K562 (cell line): ENCODE results near the gene AHCYL1. TPM values are rescaled to one million over a fixed set of nuclear protein-coding genes. Genes with fewer than 3 reads are reported as not detected.

ENCODE experiments used
- CXXC5 ChIP-seq: fragments of 250-450 bp; sonication (Bioruptor Pico); IDR thresholded peaks from 2 replicates; pipeline ENCODE4 v1.8.0; 2022; ENCODE audit warnings: inconsistent platforms, mild to moderate bottlenecking, moderate library complexity
- EGR1 ChIP-seq: fragments of 450-650 bp; conservative IDR thresholded peaks from 2 replicates; pipeline ENCODE4 v1.6.1; 2017; ENCODE audit warnings: mild to moderate bottlenecking
- ELF2 ChIP-seq: fragments of 250-450 bp; sonication (Bioruptor Pico); IDR thresholded peaks from 2 replicates; pipeline ENCODE4 v1.5.0; 2021; ENCODE audit warnings: mild to moderate bottlenecking
- FOSL1 ChIP-seq: fragments of 200-800 bp; sonication (Bioruptor generic); conservative IDR thresholded peaks from 2 replicates; pipeline ENCODE4 v1.6.1; 2016; ENCODE audit warnings: missing genetic modification characterization, missing compliant biosample characterization
- HNRNPUL1 ChIP-seq: fragments of 200-400 bp; formaldehyde crosslinking; IDR thresholded peaks from 2 replicates; pipeline ENCODE4 v1.6.1; 2017; ENCODE audit warnings: low read length
- NEUROD1 ChIP-seq: fragments of 150-350 bp; IDR thresholded peaks from 2 replicates; pipeline ENCODE4 v1.6.1; 2014; ENCODE audit warnings: borderline replicate concordance, low read length, low read depth; ENCODE audit not compliant: partially characterized antibody
- NFE2 ChIP-seq: IDR thresholded peaks from 2 replicates; pipeline ENCODE4 v1.6.1; 2014; ENCODE audit warnings: antibody characterized with exemption, low read depth
- SMAD4 ChIP-seq: fragments of 250-450 bp; sonication (Bioruptor Pico); conservative IDR thresholded peaks from 2 replicates; pipeline ENCODE4 v1.8.0; 2021; ENCODE audit warnings: inconsistent platforms, mild to moderate bottlenecking, moderate library complexity
- SOX6 ChIP-seq: fragments of 450-650 bp; IDR thresholded peaks from 2 replicates; pipeline ENCODE4 v1.6.1; 2014; ENCODE audit warnings: mild to moderate bottlenecking
- SREBF2 ChIP-seq: sonication (generic); formaldehyde crosslinking; IDR thresholded peaks from 2 replicates; pipeline ENCODE4 v1.4.0; 2020; ENCODE audit warnings: mild to moderate bottlenecking, missing genetic modification reagents
- TEAD1 ChIP-seq, 2 experiments: fragments of 450-650 bp in 1 of 2; sonication (generic) in 1 of 2; formaldehyde crosslinking; IDR thresholded peaks; 2 replicates each; pipeline versions ENCODE4 v1.4.0 to v1.8.0; 2020 to 2022; ENCODE audit warnings: mild to moderate bottlenecking in 2 of 2, missing genetic modification reagents in 1 of 2
- TFAP4 ChIP-seq: sonication (generic); formaldehyde crosslinking; IDR thresholded peaks from 2 replicates; pipeline ENCODE4 v1.8.0; 2022; ENCODE audit warnings: missing genetic modification reagents, mild to moderate bottlenecking, moderate library complexity, borderline replicate concordance
- ZBTB7A ChIP-seq: IDR thresholded peaks from 2 replicates; pipeline ENCODE4 v1.6.1; 2011; ENCODE audit warnings: low read depth, mild to moderate bottlenecking, low read length, moderate library complexity, borderline replicate concordance; ENCODE audit not compliant: control insufficient read depth
- ZNF12 ChIP-seq: sonication (generic); formaldehyde crosslinking; IDR thresholded peaks from 2 replicates; pipeline ENCODE4 v1.4.0; 2020; ENCODE audit warnings: mild to moderate bottlenecking, missing genetic modification reagents
- ZNF175 ChIP-seq: fragments of 200-800 bp; sonication (Bioruptor generic); IDR thresholded peaks from 2 replicates; pipeline ENCODE4 v1.6.1; 2016; ENCODE audit warnings: low read depth, mild to moderate bottlenecking, missing genetic modification characterization, missing compliant biosample characterization
- ZNF311 ChIP-seq: fragments of 250-450 bp; sonication (Bioruptor Pico); IDR thresholded peaks from 2 replicates; pipeline ENCODE4 v1.4.0; 2020; ENCODE audit warnings: mild to moderate bottlenecking, moderate library complexity
- ZNF583 ChIP-seq: fragments of 250-450 bp; sonication (Bioruptor Pico); IDR thresholded peaks from 2 replicates; pipeline ENCODE4 v1.4.0; 2020
- ZNF592 ChIP-seq: fragments of 450-650 bp; IDR thresholded peaks from 2 replicates; pipeline ENCODE4 v1.6.1; 2017; ENCODE audit warnings: antibody characterized with exemption, mild to moderate bottlenecking
- ZNF766 ChIP-seq: fragments of 200-800 bp; sonication (Bioruptor generic); conservative IDR thresholded peaks from 2 replicates; pipeline ENCODE4 v1.6.1; 2016; ENCODE audit warnings: missing genetic modification characterization, missing compliant biosample characterization
- polyA plus RNA-seq, 8 experiments: library from polyadenylated mRNA; depleted of rRNA in 4 of 8; stranded (reverse) in 5 of 8; unstranded in 3 of 8; fragments of >200 nt; fragmentation: Nextera tagmentation in 2 of 8; fragmentation: Illumina TruSeq in 1 of 8; extraction: Ambion mirVana in 2 of 8; extraction: Trizol in 1 of 8; gene quantifications; 2 replicates each; pipeline versions ENCODE4 v1.2.1 to v1.2.3, GENCODE V29; 2011 to 2014; ENCODE audit warnings: inconsistent platforms in 1 of 8, missing spikeins in 1 of 8
- total RNA-seq, 7 experiments: library from RNA; depleted of rRNA in 6 of 7; stranded (reverse); fragments of >200 nt in 6 of 7; fragmentation: Illumina TruSeq in 2 of 7; extraction: Trizol in 2 of 7; gene quantifications; 2 replicates each; pipeline versions ENCODE4 v1.2.1 to v1.2.3, GENCODE V29; 2011 to 2021; ENCODE audit warnings: low replicate concordance in 1 of 7
- TF ChIP-seq, protein P1 (sequence below): IDR thresholded peaks from 2 replicates; pipeline ENCODE4 v1.6.1; 2016; ENCODE audit warnings: missing genetic modification characterization, missing compliant biosample characterization
- TF ChIP-seq, protein P2 (sequence below), 2 experiments: fragments of 200-800 bp in 1 of 2; sonication (Bioruptor generic) in 1 of 2; sonication (generic) in 1 of 2; formaldehyde crosslinking in 1 of 2; IDR thresholded peaks in 1 of 2; conservative IDR thresholded peaks in 1 of 2; 2 replicates each; pipeline versions ENCODE4 v1.5.0 to v1.6.1; 2016 to 2020; ENCODE audit warnings: missing compliant biosample characterization in 1 of 2, missing genetic modification characterization in 1 of 2, missing genetic modification reagents in 1 of 2

AHCYL1 gene
- total and polyA plus RNA-seq, 9 of the 15 experiments (the other 6 are each of a cell fraction or from before 2014, with no cell fraction given): 27.3 to 118 (median 44.5) TPM

GRCh38 chr1:109979489-109980091, 5.0 kb upstream of the AHCYL1 start (continued):
- TF ChIP-seq FOSL1 (tag) (peak; percentile 97), HNRNPUL1 (no peak), ZNF583 (CRISPR knock-in tag) (peak; percentile 90), ZNF175 (CRISPR knock-in tag) (peak; percentile 90), ZNF766 (CRISPR knock-in tag) (no peak), NFE2 (peak; percentile 92), ZNF12 (CRISPR knock-in tag) (no peak), ZBTB7A (no peak), ELF2 (no peak), ZNF311 (CRISPR knock-in tag) (no peak), SOX6 (peak; percentile 74), ZNF592 (peak; percentile 96), TEAD1 (CRISPR knock-in tag; IDR thresholded peaks at IDR 0.05) (peak in 1 of 2 experiments; percentile 47; a peak in 1 of 4 replicates), SREBF2 (CRISPR knock-in tag) (no peak), CXXC5 (CRISPR knock-in tag) (peak; percentile 73), NEUROD1 (peak; percentile 59), TFAP4 (CRISPR knock-in tag) (no peak), SMAD4 (CRISPR knock-in tag) (peak; percentile 85), EGR1 (peak; percentile 45)
- TF ChIP-seq, protein P1, sequence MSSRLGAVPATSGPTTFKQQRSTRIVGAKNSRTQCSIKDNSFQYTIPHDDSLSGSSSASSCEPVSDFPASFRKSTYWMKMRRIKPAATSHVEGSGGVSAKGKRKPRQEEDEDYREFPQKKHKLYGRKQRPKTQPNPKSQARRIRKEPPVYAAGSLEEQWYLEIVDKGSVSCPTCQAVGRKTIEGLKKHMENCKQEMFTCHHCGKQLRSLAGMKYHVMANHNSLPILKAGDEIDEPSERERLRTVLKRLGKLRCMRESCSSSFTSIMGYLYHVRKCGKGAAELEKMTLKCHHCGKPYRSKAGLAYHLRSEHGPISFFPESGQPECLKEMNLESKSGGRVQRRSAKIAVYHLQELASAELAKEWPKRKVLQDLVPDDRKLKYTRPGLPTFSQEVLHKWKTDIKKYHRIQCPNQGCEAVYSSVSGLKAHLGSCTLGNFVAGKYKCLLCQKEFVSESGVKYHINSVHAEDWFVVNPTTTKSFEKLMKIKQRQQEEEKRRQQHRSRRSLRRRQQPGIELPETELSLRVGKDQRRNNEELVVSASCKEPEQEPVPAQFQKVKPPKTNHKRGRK (tag): no peak
- TF ChIP-seq, protein P2, sequence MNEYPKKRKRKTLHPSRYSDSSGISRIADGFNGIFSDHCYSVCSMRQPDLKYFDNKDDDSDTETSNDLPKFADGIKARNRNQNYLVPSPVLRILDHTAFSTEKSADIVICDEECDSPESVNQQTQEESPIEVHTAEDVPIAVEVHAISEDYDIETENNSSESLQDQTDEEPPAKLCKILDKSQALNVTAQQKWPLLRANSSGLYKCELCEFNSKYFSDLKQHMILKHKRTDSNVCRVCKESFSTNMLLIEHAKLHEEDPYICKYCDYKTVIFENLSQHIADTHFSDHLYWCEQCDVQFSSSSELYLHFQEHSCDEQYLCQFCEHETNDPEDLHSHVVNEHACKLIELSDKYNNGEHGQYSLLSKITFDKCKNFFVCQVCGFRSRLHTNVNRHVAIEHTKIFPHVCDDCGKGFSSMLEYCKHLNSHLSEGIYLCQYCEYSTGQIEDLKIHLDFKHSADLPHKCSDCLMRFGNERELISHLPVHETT (CRISPR knock-in tag; conservative IDR thresholded peaks at IDR 0.05 in 1 of 2, IDR thresholded peaks at IDR 0.05 in 1 of 2): peak in 1 of 2 experiments; percentile 78; a peak in 1 of 4 replicates
